Breast epithelium (tissue), 3 donors: ENCODE results near the gene LRRC8C.

ENCODE experiments used
- POLR2A ChIP-seq: fragments of 450-650 bp; IDR thresholded peaks from one replicate; pipeline ENCODE4 v1.6.1; 2016; ENCODE audit warnings: antibody characterized with exemption, mild to moderate bottlenecking, moderate library complexity
- POLR2AphosphoS5 ChIP-seq, 3 donors: sonication (generic); formaldehyde crosslinking; IDR thresholded peaks; one replicate each; pipeline ENCODE4 v1.6.1; 2017; ENCODE audit warnings: antibody characterized with exemption in 3 of 3
- TF ChIP-seq, protein P1 (sequence below), 3 donors: fragments of 450-650 bp; IDR thresholded peaks; one replicate each; pipeline ENCODE4 v1.5.1; 2016 to 2017; ENCODE audit warnings: antibody characterized with exemption in 3 of 3, mild to moderate bottlenecking in 3 of 3, moderate library complexity in 3 of 3

- TF ChIP-seq POLR2A (no peak), POLR2AphosphoS5 (IDR thresholded peaks at IDR 0.05) (no peak)
- TF ChIP-seq, protein P1, sequence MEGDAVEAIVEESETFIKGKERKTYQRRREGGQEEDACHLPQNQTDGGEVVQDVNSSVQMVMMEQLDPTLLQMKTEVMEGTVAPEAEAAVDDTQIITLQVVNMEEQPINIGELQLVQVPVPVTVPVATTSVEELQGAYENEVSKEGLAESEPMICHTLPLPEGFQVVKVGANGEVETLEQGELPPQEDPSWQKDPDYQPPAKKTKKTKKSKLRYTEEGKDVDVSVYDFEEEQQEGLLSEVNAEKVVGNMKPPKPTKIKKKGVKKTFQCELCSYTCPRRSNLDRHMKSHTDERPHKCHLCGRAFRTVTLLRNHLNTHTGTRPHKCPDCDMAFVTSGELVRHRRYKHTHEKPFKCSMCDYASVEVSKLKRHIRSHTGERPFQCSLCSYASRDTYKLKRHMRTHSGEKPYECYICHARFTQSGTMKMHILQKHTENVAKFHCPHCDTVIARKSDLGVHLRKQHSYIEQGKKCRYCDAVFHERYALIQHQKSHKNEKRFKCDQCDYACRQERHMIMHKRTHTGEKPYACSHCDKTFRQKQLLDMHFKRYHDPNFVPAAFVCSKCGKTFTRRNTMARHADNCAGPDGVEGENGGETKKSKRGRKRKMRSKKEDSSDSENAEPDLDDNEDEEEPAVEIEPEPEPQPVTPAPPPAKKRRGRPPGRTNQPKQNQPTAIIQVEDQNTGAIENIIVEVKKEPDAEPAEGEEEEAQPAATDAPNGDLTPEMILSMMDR (IDR thresholded peaks at IDR 0.05) = no peak
Observed at GRCh38 chr1:89681045-89681729, 48.3 kb downstream of the LRRC8C start.
